Activated T-cell treated with anti-CD3 and anti-CD28 coated beads for 4 hours (primary cell): Measurements from ENCODE around the gene TGM2.

Source experiments
- DNase-seq: peaks from one replicate; pipeline ENCODE4 v3.0.0-alpha.2; 2020

TGM2 gene

GRCh38 chr20:38084425-38084951, 80.6 kb downstream of the TGM2 start:
- DNase-seq: no peak

GRCh38 chr20:38083338-38084048, 81.6 kb downstream of the TGM2 start:
- no peak for DNase-seq

GRCh38 chr20:38082894-38083293, 82.2 kb downstream of the TGM2 start:
- DNase-seq: no peak

- DNase-seq: no peak
Measured at GRCh38 chr20:38081575-38081974, 83.5 kb downstream of the TGM2 start.

GRCh38 chr20:38079353-38079752, 85.7 kb downstream of the TGM2 start:
- DNase-seq: no peak

- DNase-seq: no peak
Measured at GRCh38 chr20:38078084-38078483, 87.0 kb downstream of the TGM2 start.
